ENCODE data around the gene SYT12. TPM values are rescaled to one million over a fixed set of nuclear protein-coding genes. Genes with fewer than 3 reads are reported as not detected.

Gene SYT12
- total and polyA plus RNA-seq, 4 donors: 0.47 to 12.1 (median 1.4) TPM

GRCh38 chr11:66974724-66975404 is 48.1 kb upstream of the SYT12 start, which contains the start of gene C11orf86:
Gene C11orf86 (plus strand): TSS chr11:66975304. CDS start chr11:66975363, 59 bp downstream.
- Histone ChIP-seq H3K4me1 (ENCODE audit: control insufficient read depth in 4 of 4, insufficient read depth in 4 of 4, low read length in 3 of 4) (peaks cover 10 to 29% (median 18%) of the 10 kb centered on the region in 4 donors), H3K27me3 (ENCODE audit: control insufficient read depth in 4 of 4, insufficient read depth in 4 of 4, low read length in 3 of 4) (no peaks in the 10 kb centered on the region), H3K9ac (ENCODE audit: low read depth in 1 of 2, low read length in 2 of 2) (no peak within 1 kb of the TSS), H3K4me3 (ENCODE audit: low read depth in 1 of 3, low read length in 3 of 3) (no peak within 1 kb of the TSS), H3K9me3 (ENCODE audit: control insufficient read depth in 4 of 4, low read length in 3 of 4) (peaks cover 0 to 4% (median under 1%) of the 10 kb centered on the region in 4 donors), H3K27ac (ENCODE audit: low read depth in 1 of 2, low read length in 2 of 2) (no peak within 1 kb of the TSS), H3K36me3 (ENCODE audit: control insufficient read depth in 4 of 4, insufficient read depth in 3 of 4, low read depth in 1 of 4, low read length in 3 of 4) (no peaks in the 10 kb centered on the region)
- TF ChIP-seq HNF4A (conservative IDR thresholded peaks at IDR 0.05): peak in 1 of 2 donors; percentile 11
- no peak for TF ChIP-seq EGR1 (IDR thresholded peaks at IDR 0.05; ENCODE audit: low read depth in 2 of 2)
- no peak for DNase-seq (ENCODE audit: low spot score)
- 89% methylated on average over 10 of the region's 10 CpGs for WGBS

- Histone ChIP-seq H3K36me3 (ENCODE audit: control insufficient read depth in 4 of 4, insufficient read depth in 3 of 4, low read depth in 1 of 4, low read length in 3 of 4) (no peaks in the 10 kb centered on the region), H3K27ac (ENCODE audit: low read depth in 1 of 2, low read length in 2 of 2) (no peak overlapping the region), H3K9ac (ENCODE audit: low read depth in 1 of 2, low read length in 2 of 2) (no peak overlapping the region), H3K4me1 (ENCODE audit: control insufficient read depth in 4 of 4, insufficient read depth in 4 of 4, low read length in 3 of 4) (peaks cover 7 to 23% (median 14%) of the 10 kb centered on the region in 4 donors), H3K9me3 (ENCODE audit: control insufficient read depth in 4 of 4, low read length in 3 of 4) (peaks cover 0 to 4% (median under 1%) of the 10 kb centered on the region in 4 donors), H3K27me3 (ENCODE audit: control insufficient read depth in 4 of 4, insufficient read depth in 4 of 4, low read length in 3 of 4) (no peaks in the 10 kb centered on the region), H3K4me3 (ENCODE audit: low read depth in 1 of 3, low read length in 3 of 3) (no peak overlapping the region)
- DNase-seq (ENCODE audit: low spot score): no peak
- TF ChIP-seq ATF3 (IDR thresholded peaks at IDR 0.05) (no peak), MAX (IDR thresholded peaks at IDR 0.05) (no peak), RAD21 (IDR thresholded peaks at IDR 0.05) (no peak), NR2F2 (IDR thresholded peaks at IDR 0.05) (no peak), TAF1 (conservative IDR thresholded peaks at IDR 0.05) (no peak), FOXA1 (IDR thresholded peaks at IDR 0.05) (no peak), JUND (IDR thresholded peaks at IDR 0.05) (no peak), HNF4A (conservative IDR thresholded peaks at IDR 0.05) (no peak), CTCF (IDR thresholded peaks at IDR 0.05; ENCODE audit: low read depth, low read length, missing input control) (no peak), HNF4G (IDR thresholded peaks at IDR 0.05) (no peak), YY1 (IDR thresholded peaks at IDR 0.05) (no peak), EGR1 (IDR thresholded peaks at IDR 0.05; ENCODE audit: low read depth in 2 of 2) (no peak), RXRA (IDR thresholded peaks at IDR 0.05) (no peak), REST (IDR thresholded peaks at IDR 0.05) (no peak), FOXA2 (IDR thresholded peaks at IDR 0.05) (no peak), GABPA (IDR thresholded peaks at IDR 0.05 in 1 of 2, conservative IDR thresholded peaks at IDR 0.05 in 1 of 2) (no peak), ZBTB33 (IDR thresholded peaks at IDR 0.05) (no peak), SP1 (IDR thresholded peaks at IDR 0.05) (no peak)
- WGBS: 84% methylated on average over 11 of the region's 11 CpGs
These were observed 47.4 kb upstream of the SYT12 start for GRCh38 chr11:66975405-66976027.
